Transverse colon (tissue), 4 donors: ENCODE results near the gene TIAM1. TPM values are rescaled to one million over a fixed set of nuclear protein-coding genes. Genes with fewer than 3 reads are reported as not detected.

Source experiments
- DNase-seq: peaks from one replicate; pipeline ENCODE4 v3.0.0-alpha.2; 2019
- H3K27ac ChIP-seq, 4 donors: fragments of 200-600 bp; sonication (generic); 2 replicates each; pipeline ENCODE4 v1.5.1; 2016 to 2018; ENCODE audit warnings: inconsistent platforms in 4 of 4
- H3K27me3 ChIP-seq: fragments of 200-600 bp; sonication (generic); 2 replicates; pipeline ENCODE4 v1.5.1; 2017; ENCODE audit warnings: inconsistent platforms
- H3K36me3 ChIP-seq, 4 donors: fragments of 200-600 bp; sonication (generic); 2 replicates each; pipeline ENCODE4 v1.5.1; 2017 to 2019; ENCODE audit warnings: inconsistent platforms in 4 of 4
- H3K4me1 ChIP-seq, 4 donors: fragments of 200-600 bp; sonication (generic); 2 replicates each; pipeline ENCODE4 v1.5.1; 2017 to 2020; ENCODE audit warnings: inconsistent platforms in 4 of 4
- H3K4me3 ChIP-seq, 4 donors: fragments of 200-600 bp; sonication (generic); 1 replicate in 1 of 4; 2 replicates in 3 of 4; pipeline versions ENCODE4 v1.5.1 to v1.6.1; 2017 to 2019; ENCODE audit warnings: inconsistent platforms in 4 of 4
- H3K9me3 ChIP-seq, 2 donors: fragments of 200-600 bp; sonication (generic); 2 replicates each; pipeline ENCODE4 v1.5.1; 2017 to 2019; ENCODE audit warnings: inconsistent platforms in 2 of 2
- EP300 ChIP-seq: sonication (generic); formaldehyde crosslinking; IDR thresholded peaks from one replicate; pipeline ENCODE4 v1.6.1; 2017; ENCODE audit warnings: antibody characterized with exemption, low read depth
- POLR2A ChIP-seq: fragments of 450-650 bp; IDR thresholded peaks from one replicate; pipeline ENCODE4 v1.6.1; 2016; ENCODE audit warnings: antibody characterized with exemption, mild to moderate bottlenecking, moderate library complexity
- POLR2AphosphoS5 ChIP-seq, 3 donors: sonication (generic); formaldehyde crosslinking; IDR thresholded peaks; one replicate each; pipeline ENCODE4 v1.6.1; 2016; ENCODE audit warnings: antibody characterized with exemption in 3 of 3
- WGBS, 2 donors: methylation state at CpG; one replicate each; pipeline ENCODE4 v1.1.5; 2018; ENCODE audit warnings: low coverage in 1 of 2; 5-methylcytosine and 5-hydroxymethylcytosine counted together
- in situ Hi-C, 4 donors: fragments of 200-750 bp; cut with MboI; loops; one replicate each; pipeline versions ENCODE4 v1.15.0 to v1.15.1; 2017; ENCODE audit warnings: low sequenced_read_pairs in 3 of 4, low pct_ligation_motif_present in 1 of 4, low pct_unique_long_range_greater_than_20kb in 1 of 4
- intact Hi-C: fragments of 100-400 bp; cut with DNase I; formaldehyde crosslinking; loops from one replicate; pipeline ENCODE4 v1.15.1; 2023; ENCODE audit warnings: low total_unique reads
- total RNA-seq, 4 donors: library from RNA; depleted of rRNA; stranded (reverse); fragments of >200 nt; gene quantifications; one replicate each; pipeline ENCODE4 v1.1.0, GENCODE V29; 2016
- TF ChIP-seq, protein P1 (sequence below), 5 experiments: fragments of 200-600 bp in 3 of 5; fragments of 450-650 bp in 2 of 5; sonication (generic) in 3 of 5; IDR thresholded peaks; 1 replicate in 2 of 5; 2 replicates in 3 of 5; pipeline ENCODE4 v1.5.1; 2016 to 2017; ENCODE audit warnings: antibody characterized with exemption in 5 of 5, inconsistent platforms in 3 of 5, mild to moderate bottlenecking in 2 of 5, moderate library complexity in 1 of 5

Gene TIAM1
- total RNA-seq, 4 donors from 2014 or later: 4.5 to 18.9 (median 6.5) TPM

GRCh38 chr21:31278511-31279130, 65.4 kb downstream of the TIAM1 start:
- Histone ChIP-seq H3K9me3 (no peaks in the 10 kb centered on the region), H3K4me3 (no peak overlapping the region)

GRCh38 chr21:31276663-31277062, 67.4 kb downstream of the TIAM1 start:
- in situ Hi-C loops (no loop called here), intact Hi-C loops (no loop called here)
- Histone ChIP-seq H3K27me3 (no peaks in the 10 kb centered on the region), H3K9me3 (no peaks in the 10 kb centered on the region), H3K4me1 (no peaks in the 10 kb centered on the region), H3K36me3 (no peaks in the 10 kb centered on the region), H3K4me3 (no peak overlapping the region), H3K27ac (no peak overlapping the region)
- TF ChIP-seq POLR2AphosphoS5 (IDR thresholded peaks at IDR 0.05) (no peak), EP300 (no peak), POLR2A (no peak)
- TF ChIP-seq, protein P1, sequence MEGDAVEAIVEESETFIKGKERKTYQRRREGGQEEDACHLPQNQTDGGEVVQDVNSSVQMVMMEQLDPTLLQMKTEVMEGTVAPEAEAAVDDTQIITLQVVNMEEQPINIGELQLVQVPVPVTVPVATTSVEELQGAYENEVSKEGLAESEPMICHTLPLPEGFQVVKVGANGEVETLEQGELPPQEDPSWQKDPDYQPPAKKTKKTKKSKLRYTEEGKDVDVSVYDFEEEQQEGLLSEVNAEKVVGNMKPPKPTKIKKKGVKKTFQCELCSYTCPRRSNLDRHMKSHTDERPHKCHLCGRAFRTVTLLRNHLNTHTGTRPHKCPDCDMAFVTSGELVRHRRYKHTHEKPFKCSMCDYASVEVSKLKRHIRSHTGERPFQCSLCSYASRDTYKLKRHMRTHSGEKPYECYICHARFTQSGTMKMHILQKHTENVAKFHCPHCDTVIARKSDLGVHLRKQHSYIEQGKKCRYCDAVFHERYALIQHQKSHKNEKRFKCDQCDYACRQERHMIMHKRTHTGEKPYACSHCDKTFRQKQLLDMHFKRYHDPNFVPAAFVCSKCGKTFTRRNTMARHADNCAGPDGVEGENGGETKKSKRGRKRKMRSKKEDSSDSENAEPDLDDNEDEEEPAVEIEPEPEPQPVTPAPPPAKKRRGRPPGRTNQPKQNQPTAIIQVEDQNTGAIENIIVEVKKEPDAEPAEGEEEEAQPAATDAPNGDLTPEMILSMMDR (IDR thresholded peaks at IDR 0.05): no peak
- WGBS, 2 donors: 83 to 88% methylated on average over 2 to 7 of the region's 7 CpGs
- DNase-seq: no peak

More at GRCh38 chr21:31278511-31279130, 65.4 kb downstream of the TIAM1 start:
- Histone ChIP-seq H3K36me3 (no peaks in the 10 kb centered on the region), H3K27ac (no peak overlapping the region), H3K27me3 (no peaks in the 10 kb centered on the region), H3K4me1 (no peaks in the 10 kb centered on the region)
- no peak for DNase-seq
- in situ Hi-C loops (no loop called here), intact Hi-C loops (no loop called here)
- WGBS, 2 donors: 91 to 92% methylated on average over 11 of the region's 11 CpGs
- TF ChIP-seq, protein P1 (IDR thresholded peaks at IDR 0.05): no peak
- no peak for TF ChIP-seq POLR2A
- TF ChIP-seq EP300: no peak
- no peak for TF ChIP-seq POLR2AphosphoS5 (IDR thresholded peaks at IDR 0.05)

DNA sequence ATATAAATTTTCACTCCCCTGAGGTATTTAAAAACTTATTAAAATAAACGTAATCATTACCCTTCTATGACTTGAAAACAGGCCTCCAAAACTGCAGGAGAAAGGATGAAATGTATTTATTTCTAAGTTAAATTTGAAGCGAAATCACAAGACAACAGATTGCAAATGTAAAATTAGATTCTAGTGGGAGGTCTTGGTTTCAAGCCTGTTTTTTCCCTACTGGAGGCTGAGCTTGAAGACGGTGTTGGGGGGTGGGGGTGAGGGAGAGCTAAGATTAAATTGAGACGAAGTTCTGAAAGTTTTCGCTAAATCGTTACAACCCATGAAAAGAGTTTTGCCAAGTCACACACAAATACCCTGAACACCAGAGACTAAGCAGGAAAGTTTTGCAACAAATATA, 68.2 kb downstream of the TIAM1 start:
- H3K9me3 ChIP-seq: no peaks in the 10 kb centered on the region
- H3K27me3 ChIP-seq: no peaks in the 10 kb centered on the region
- intact Hi-C loops (no loop called here), in situ Hi-C loops (no loop called here)
- no peak for DNase-seq
- no peaks in the 10 kb centered on the region for H3K4me1 ChIP-seq
- H3K36me3 ChIP-seq: no peaks in the 10 kb centered on the region
- no peak overlapping the region for H3K27ac ChIP-seq
- H3K4me3 ChIP-seq: no peak overlapping the region
- no peak for TF ChIP-seq POLR2A
- TF ChIP-seq, protein P1 (IDR thresholded peaks at IDR 0.05): no peak
- TF ChIP-seq EP300: no peak
- TF ChIP-seq POLR2AphosphoS5 (IDR thresholded peaks at IDR 0.05): no peak
- WGBS, 2 donors: 88 to 90% methylated on average over 6 of the region's 6 CpGs

- H3K27me3 ChIP-seq: no peaks in the 10 kb centered on the region
- intact Hi-C loops: no loop called here
- no peak for DNase-seq
- H3K27ac ChIP-seq: no peak overlapping the region
- no peaks in the 10 kb centered on the region for H3K36me3 ChIP-seq
- in situ Hi-C loops: no loop called here
- H3K9me3 ChIP-seq: no peaks in the 10 kb centered on the region
- no peak overlapping the region for H3K4me3 ChIP-seq
- TF ChIP-seq POLR2A: no peak
- TF ChIP-seq POLR2AphosphoS5 (IDR thresholded peaks at IDR 0.05): no peak
- TF ChIP-seq EP300: no peak
- TF ChIP-seq, protein P1 (IDR thresholded peaks at IDR 0.05): no peak
- no peaks in the 10 kb centered on the region for H3K4me1 ChIP-seq
- 67% methylated on average over 2 of the region's 2 CpGs; no CpG with 5 or more reads in 1 of the 2 donors for WGBS, 2 donors
Measured at GRCh38 chr21:31273278-31273677, 70.8 kb downstream of the TIAM1 start.
